ENCODE results near the gene ITFG2.
"Not testable (repeated sequence)": the region's sequence is repeated elsewhere in the genome, so short reads cannot be mapped to it uniquely, and the experiment has no call there.

The ITFG2 gene

DNA sequence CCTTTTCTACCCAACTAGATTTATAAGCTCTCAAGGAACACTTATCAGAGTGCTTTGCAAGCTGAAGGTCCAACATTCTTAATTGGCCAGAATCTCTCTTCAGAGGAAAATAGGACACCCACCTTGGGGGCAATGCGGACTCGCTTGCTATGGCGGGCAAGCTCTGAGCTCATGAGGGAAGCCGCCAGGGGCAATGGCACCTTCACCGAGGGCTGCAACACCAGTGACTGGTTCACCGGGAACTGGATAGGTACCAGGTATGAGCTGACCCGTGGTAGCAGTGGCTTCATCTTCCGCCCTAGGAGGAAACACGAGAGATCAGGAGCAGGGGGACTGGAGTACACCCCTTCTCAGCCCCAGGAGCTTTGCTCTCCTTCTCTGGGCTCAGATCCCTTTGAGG, 51.7 kb downstream of the ITFG2 start:
- DNase-seq (ENCODE audit: low read depth) = no peak

DNA sequence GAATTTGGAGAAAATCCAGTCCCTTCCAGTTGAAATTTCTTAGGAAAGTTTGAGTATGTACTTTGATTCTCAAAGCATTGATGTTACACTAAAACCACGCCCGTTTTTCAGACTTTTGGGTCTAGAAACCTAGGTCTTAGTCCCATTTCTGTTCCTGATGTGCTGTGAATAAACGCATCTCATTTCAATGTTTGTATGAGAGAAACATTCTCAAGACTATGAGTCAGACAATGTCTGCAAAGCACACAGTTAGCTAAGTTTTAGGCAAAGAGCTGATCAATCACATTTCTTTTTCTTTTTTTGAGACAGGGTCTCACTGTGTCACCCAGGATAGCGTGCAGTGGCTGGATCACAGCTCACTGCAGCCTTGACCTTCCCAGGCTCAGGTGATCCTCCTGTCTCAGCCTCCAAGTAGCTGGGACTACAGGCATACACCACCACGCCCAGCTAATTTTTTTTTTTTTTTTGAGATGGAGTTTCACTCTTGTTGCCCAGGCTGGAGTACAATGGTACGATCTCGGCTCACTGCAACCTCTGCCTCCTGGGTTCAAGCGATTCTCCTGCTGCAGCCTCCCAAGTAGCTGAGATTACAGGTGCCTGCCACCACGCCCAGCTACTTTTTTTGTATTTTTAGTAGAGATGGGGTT, 56.6 kb downstream of the ITFG2 start:
- DNase-seq (ENCODE audit: low read depth) = not testable (repeated sequence)
